Measurements from ENCODE around the gene ALPK1.

DNA sequence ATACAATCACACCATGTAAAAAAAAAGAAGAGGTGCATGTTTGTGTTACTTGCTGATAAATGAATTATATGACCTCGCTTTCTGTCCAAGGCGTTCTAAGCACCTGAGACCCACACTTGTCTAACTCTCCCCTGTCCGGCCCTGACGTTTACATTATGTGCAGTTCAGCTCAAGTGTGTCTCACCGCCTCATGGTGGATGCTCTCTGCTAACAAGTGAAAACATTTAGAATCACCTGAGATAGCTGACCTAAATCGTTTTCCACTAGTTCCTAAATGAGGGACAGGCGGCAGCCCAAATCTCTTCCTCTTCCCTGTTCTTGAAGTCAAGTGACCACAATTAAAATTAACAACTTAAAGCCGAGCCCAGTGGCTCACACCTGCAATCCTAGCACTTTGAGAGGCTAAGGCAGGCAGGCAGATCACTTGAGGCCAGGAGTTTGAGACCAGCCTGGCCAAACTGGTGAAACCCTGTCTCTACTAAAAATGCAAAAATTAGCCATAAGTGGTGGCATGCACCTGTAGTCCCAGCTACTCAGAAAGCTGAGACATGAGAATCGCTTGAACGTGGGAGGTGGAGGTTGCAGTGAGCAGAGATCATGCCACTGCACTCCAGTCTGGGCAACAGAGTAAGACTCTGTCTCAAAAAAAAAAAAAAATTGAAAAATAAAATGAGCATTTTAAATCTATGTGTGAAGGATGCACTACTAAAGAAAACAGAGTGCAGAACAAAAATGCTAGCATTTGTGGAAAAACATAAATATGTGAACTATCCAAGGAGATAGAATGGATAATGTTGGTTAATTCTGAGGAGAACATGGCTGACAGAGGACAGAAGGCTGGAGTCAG, 7.5 kb upstream of the ALPK1 start:
- TF ChIP-seq ZNF121 (tag by site-specific recombination; IDR thresholded peaks at IDR 0.05) (no peak), KLF16 (tag by site-specific recombination; IDR thresholded peaks at IDR 0.05) (no peak), TCF7L2 (IDR thresholded peaks at IDR 0.05; ENCODE audit: borderline replicate concordance, low read depth, low read length) (no peak), OSR2 (tag by site-specific recombination; IDR thresholded peaks at IDR 0.05) (no peak), YY1 (tag by site-specific recombination; IDR thresholded peaks at IDR 0.05) (no peak), ZNF777 (tag by site-specific recombination; IDR thresholded peaks at IDR 0.05; ENCODE audit: borderline replicate concordance) (no peak), ZNF274 (IDR thresholded peaks at IDR 0.05; ENCODE audit: low read length) (no peak), ZNF274 (tag by site-specific recombination; IDR thresholded peaks at IDR 0.05; ENCODE audit: borderline replicate concordance) (no peak), ZNF521 (tag by site-specific recombination; IDR thresholded peaks at IDR 0.05) (no peak)
- TF ChIP-seq, protein P1, sequence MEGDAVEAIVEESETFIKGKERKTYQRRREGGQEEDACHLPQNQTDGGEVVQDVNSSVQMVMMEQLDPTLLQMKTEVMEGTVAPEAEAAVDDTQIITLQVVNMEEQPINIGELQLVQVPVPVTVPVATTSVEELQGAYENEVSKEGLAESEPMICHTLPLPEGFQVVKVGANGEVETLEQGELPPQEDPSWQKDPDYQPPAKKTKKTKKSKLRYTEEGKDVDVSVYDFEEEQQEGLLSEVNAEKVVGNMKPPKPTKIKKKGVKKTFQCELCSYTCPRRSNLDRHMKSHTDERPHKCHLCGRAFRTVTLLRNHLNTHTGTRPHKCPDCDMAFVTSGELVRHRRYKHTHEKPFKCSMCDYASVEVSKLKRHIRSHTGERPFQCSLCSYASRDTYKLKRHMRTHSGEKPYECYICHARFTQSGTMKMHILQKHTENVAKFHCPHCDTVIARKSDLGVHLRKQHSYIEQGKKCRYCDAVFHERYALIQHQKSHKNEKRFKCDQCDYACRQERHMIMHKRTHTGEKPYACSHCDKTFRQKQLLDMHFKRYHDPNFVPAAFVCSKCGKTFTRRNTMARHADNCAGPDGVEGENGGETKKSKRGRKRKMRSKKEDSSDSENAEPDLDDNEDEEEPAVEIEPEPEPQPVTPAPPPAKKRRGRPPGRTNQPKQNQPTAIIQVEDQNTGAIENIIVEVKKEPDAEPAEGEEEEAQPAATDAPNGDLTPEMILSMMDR (tag by site-specific recombination; IDR thresholded peaks at IDR 0.05) = no peak
- TF ChIP-seq, protein P2, sequence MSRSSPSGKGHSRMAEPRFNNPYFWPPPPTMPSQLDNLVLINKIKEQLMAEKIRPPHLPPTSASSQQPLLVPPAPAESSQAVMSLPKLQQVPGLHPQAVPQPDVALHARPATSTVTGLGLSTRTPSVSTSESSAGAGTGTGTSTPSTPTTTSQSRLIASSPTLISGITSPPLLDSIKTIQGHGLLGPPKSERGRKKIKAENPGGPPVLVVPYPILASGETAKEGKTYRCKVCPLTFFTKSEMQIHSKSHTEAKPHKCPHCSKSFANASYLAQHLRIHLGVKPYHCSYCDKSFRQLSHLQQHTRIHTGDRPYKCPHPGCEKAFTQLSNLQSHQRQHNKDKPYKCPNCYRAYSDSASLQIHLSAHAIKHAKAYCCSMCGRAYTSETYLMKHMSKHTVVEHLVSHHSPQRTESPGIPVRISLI (tag by site-specific recombination; IDR thresholded peaks at IDR 0.05) = no peak
- TF ChIP-seq, protein P3, sequence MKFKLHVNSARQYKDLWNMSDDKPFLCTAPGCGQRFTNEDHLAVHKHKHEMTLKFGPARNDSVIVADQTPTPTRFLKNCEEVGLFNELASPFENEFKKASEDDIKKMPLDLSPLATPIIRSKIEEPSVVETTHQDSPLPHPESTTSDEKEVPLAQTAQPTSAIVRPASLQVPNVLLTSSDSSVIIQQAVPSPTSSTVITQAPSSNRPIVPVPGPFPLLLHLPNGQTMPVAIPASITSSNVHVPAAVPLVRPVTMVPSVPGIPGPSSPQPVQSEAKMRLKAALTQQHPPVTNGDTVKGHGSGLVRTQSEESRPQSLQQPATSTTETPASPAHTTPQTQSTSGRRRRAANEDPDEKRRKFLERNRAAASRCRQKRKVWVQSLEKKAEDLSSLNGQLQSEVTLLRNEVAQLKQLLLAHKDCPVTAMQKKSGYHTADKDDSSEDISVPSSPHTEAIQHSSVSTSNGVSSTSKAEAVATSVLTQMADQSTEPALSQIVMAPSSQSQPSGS (tag by site-specific recombination; IDR thresholded peaks at IDR 0.05; ENCODE audit: low read depth) = no peak
- TF ChIP-seq, protein P4, sequence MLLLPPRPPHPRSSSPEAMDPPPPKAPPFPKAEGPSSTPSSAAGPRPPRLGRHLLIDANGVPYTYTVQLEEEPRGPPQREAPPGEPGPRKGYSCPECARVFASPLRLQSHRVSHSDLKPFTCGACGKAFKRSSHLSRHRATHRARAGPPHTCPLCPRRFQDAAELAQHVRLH (tag by site-specific recombination; IDR thresholded peaks at IDR 0.05) = no peak
